ELR (cell line): ENCODE results near the gene HEPN1.

ENCODE experiments used
- DNase-seq: peaks from one replicate; pipeline ENCODE4 v3.0.0-alpha.2; 2015; ENCODE audit warnings: low read depth

HEPN1 gene

GRCh38 chr11:124884869-124885479 lies 34.1 kb upstream of the HEPN1 start:
- no peak for DNase-seq

GRCh38 chr11:124886476-124886875 lies 32.6 kb upstream of the HEPN1 start:
- no peak for DNase-seq

GRCh38 chr11:124886978-124887666 lies 31.9 kb upstream of the HEPN1 start:
- no peak for DNase-seq

GRCh38 chr11:124887667-124888013 lies 31.4 kb upstream of the HEPN1 start:
- DNase-seq: no peak

- no peak for DNase-seq
These were observed 29.6 kb upstream of the HEPN1 start for GRCh38 chr11:124889191-124890091.

GRCh38 chr11:124890151-124890550 lies 28.9 kb upstream of the HEPN1 start:
- no peak for DNase-seq

GRCh38 chr11:124890683-124891372 lies 28.2 kb upstream of the HEPN1 start:
- DNase-seq: no peak

- no peak for DNase-seq
These were observed 27.6 kb upstream of the HEPN1 start for GRCh38 chr11:124891373-124891861.

- DNase-seq: no peak
These were observed 26.9 kb upstream of the HEPN1 start for GRCh38 chr11:124892146-124892545.

- DNase-seq: no peak
These were observed 26.1 kb upstream of the HEPN1 start for GRCh38 chr11:124892750-124893454.

GRCh38 chr11:124893781-124894401 lies 25.2 kb upstream of the HEPN1 start:
- DNase-seq: no peak

- no peak for DNase-seq
These were observed 24.2 kb upstream of the HEPN1 start for GRCh38 chr11:124894606-124895430.

GRCh38 chr11:124895471-124895971 lies 23.5 kb upstream of the HEPN1 start:
- DNase-seq: no peak

- peak; percentile 79 for DNase-seq
These were observed 22.8 kb upstream of the HEPN1 start for GRCh38 chr11:124896071-124896750.

- DNase-seq: no peak
These were observed 22.1 kb upstream of the HEPN1 start for GRCh38 chr11:124896821-124897391.

- peak; percentile 31 for DNase-seq
These were observed 21.3 kb upstream of the HEPN1 start, which contains the start of gene ROBO4 for GRCh38 chr11:124897674-124898262. TSS of gene ROBO4 (minus strand) at chr11:124897865. CDS start at chr11:124897795, 70 bp downstream.

- peak; percentile 96 for DNase-seq
These were observed 20.8 kb upstream of the HEPN1 start for GRCh38 chr11:124898263-124898680.

GRCh38 chr11:124898711-124899110 lies 20.3 kb upstream of the HEPN1 start:
- peak; percentile 78 for DNase-seq
